Keratinocyte (primary cell): Measurements from ENCODE around the gene OSGEPL1. TPM values are rescaled to one million over a fixed set of nuclear protein-coding genes. Genes with fewer than 3 reads are reported as not detected.
"Not testable (repeated sequence)": the region's sequence is repeated elsewhere in the genome, so short reads cannot be mapped to it uniquely, and the experiment has no call there.

Experiments used
- DNase-seq: peaks from one replicate; pipeline ENCODE4 v3.0.0-alpha.2; 2011; ENCODE audit warnings: low read depth, missing footprints, low spot score
- FAIRE-seq: peaks from 2 replicates; lab custom pipeline; 2011; peaks lifted over from hg19 to GRCh38; lab: Jason Lieb, UNC
- H2AFZ ChIP-seq: 2 replicates; pipeline ENCODE4 v1.6.0; 2012; ENCODE audit warnings: low read length, control low read depth, inconsistent platforms; ENCODE audit not compliant: control insufficient read depth
- H3K27ac ChIP-seq: 2 replicates; pipeline ENCODE4 v1.5.1; 2011; ENCODE audit warnings: low read length; ENCODE audit not compliant: control insufficient read depth, insufficient read depth
- H3K27me3 ChIP-seq: 3 replicates; pipeline ENCODE4 v1.6.0; 2011; ENCODE audit warnings: low read length; ENCODE audit not compliant: control insufficient read depth, insufficient read depth; ENCODE audit errors: extremely low read depth
- H3K36me3 ChIP-seq, 2 experiments: 2 replicates in 1 of 2; 3 replicates in 1 of 2; pipeline ENCODE4 v1.5.1; 2011; ENCODE audit warnings: low read length in 2 of 2, mild to moderate bottlenecking in 1 of 2; ENCODE audit not compliant: control insufficient read depth in 2 of 2, insufficient read depth in 2 of 2; ENCODE audit errors: extremely low read depth in 1 of 2
- H3K4me1 ChIP-seq: 3 replicates; pipeline ENCODE4 v1.5.1; 2011; ENCODE audit warnings: low read length; ENCODE audit not compliant: control insufficient read depth, insufficient read depth; ENCODE audit errors: extremely low read depth
- H3K4me2 ChIP-seq: 3 replicates; pipeline ENCODE4 v1.6.0; 2011; ENCODE audit warnings: low read depth, low read length; ENCODE audit not compliant: control insufficient read depth, insufficient read depth; ENCODE audit errors: extremely low read depth
- H3K4me3 ChIP-seq, 3 experiments: fragments of 200-600 bp in 1 of 3; sonication (generic) in 1 of 3; 2 replicates in 2 of 3; 3 replicates in 1 of 3; pipeline ENCODE4 v1.5.1; 2011 to 2016; ENCODE audit warnings: low read length in 3 of 3, mild to moderate bottlenecking in 3 of 3, control low read depth in 2 of 3, inconsistent platforms in 1 of 3, low read depth in 1 of 3, mixed read lengths in 1 of 3, mixed run types in 1 of 3, moderate library complexity in 1 of 3; ENCODE audit not compliant: control insufficient read depth in 2 of 3, insufficient read depth in 2 of 3; ENCODE audit errors: extremely low read depth in 1 of 3
- H3K79me2 ChIP-seq: 2 replicates; pipeline ENCODE4 v1.6.0; 2012; ENCODE audit warnings: low read length; ENCODE audit not compliant: control insufficient read depth, insufficient read depth
- H3K9ac ChIP-seq: 3 replicates; pipeline ENCODE4 v1.6.0; 2011; ENCODE audit warnings: low read length; ENCODE audit not compliant: control insufficient read depth, insufficient read depth; ENCODE audit errors: extremely low read depth
- H3K9me1 ChIP-seq: 3 replicates; pipeline ENCODE4 v1.6.0; 2011; ENCODE audit warnings: low read length; ENCODE audit not compliant: control insufficient read depth, insufficient read depth; ENCODE audit errors: extremely low read depth
- H3K9me3 ChIP-seq: 2 replicates; pipeline ENCODE4 v1.5.1; 2012; ENCODE audit warnings: low read depth, low read length; ENCODE audit not compliant: control insufficient read depth
- H4K20me1 ChIP-seq: 3 replicates; pipeline ENCODE4 v1.6.0; 2011; ENCODE audit warnings: low read length; ENCODE audit not compliant: control insufficient read depth, insufficient read depth; ENCODE audit errors: extremely low read depth
- EZH2 ChIP-seq: IDR thresholded peaks from one replicate; pipeline ENCODE4 v1.6.1; 2012; ENCODE audit warnings: inconsistent platforms, mild to moderate bottlenecking, low read length, moderate library complexity
- dilution Hi-C: fragments of 300-500 bp; cut with MboI; formaldehyde crosslinking; loops from one replicate; pipeline ENCODE4 v1.7.0; 2020; ENCODE audit warnings: low sequenced_read_pairs; ENCODE audit not compliant: extremely low pct_ligation_motif_present
- polyA plus RNA-seq, 5 experiments: library from polyadenylated mRNA; depleted of rRNA in 3 of 5; stranded (reverse) in 3 of 5; stranded (forward) in 1 of 5; unstranded in 1 of 5; fragments of >200 nt; gene quantifications; 1 replicate in 1 of 5; 2 replicates in 3 of 5; 3 replicates in 1 of 5; pipeline versions ENCODE4 v1.2.1 to v1.2.3, GENCODE V29; 2011 to 2012; ENCODE audit warnings: missing spikeins in 2 of 5, low read depth in 1 of 5, low replicate concordance in 1 of 5
- TF ChIP-seq, protein P1 (sequence below), 3 experiments: IDR thresholded peaks in 1 of 3; conservative IDR thresholded peaks in 1 of 3; optimal IDR thresholded peaks in 1 of 3; 2 replicates in 2 of 3; 3 replicates in 1 of 3; pipeline versions ENCODE3 to v1.5.1; 2011; ENCODE audit warnings: low read length in 3 of 3, mild to moderate bottlenecking in 3 of 3, moderate library complexity in 2 of 3, control low read depth in 1 of 3, inconsistent platforms in 1 of 3; ENCODE audit not compliant: insufficient read depth in 2 of 3; ENCODE audit errors: extremely low read depth in 1 of 3

Gene OSGEPL1
- polyA plus RNA-seq, 1 donor (not counting 4 experiments of a cell fraction or from before 2014, with no cell fraction given) = 12.0 TPM

DNA sequence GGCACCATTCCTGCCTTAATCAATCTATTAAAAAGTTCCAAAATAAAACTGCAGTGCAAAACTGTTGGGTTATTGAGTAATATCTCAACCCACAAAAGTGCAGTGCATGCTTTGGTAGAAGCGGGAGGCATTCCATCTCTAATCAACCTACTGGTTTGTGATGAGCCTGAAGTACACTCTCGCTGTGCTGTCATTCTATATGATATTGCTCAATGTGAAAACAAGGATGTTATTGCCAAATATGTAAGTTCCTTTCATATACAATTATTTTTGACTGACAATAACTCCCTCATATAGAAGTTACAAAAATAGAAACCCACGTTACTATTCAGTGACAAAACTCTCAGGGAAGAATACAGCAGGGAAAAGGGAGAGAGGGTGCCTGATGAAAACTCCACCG is 43.0 kb downstream of the OSGEPL1 start:
- DNase-seq (no peak), FAIRE-seq (no peak)
- Histone ChIP-seq H4K20me1 (no peaks in the 10 kb centered on the region), H3K27me3 (no peaks in the 10 kb centered on the region), H3K4me3 (no peak overlapping the region), H3K9ac (no peak overlapping the region), H2AFZ (no peak overlapping the region), H3K4me2 (no peak overlapping the region), H3K4me1 (no peaks in the 10 kb centered on the region), H3K36me3 (no peaks in the 10 kb centered on the region), H3K9me3 (no peaks in the 10 kb centered on the region), H3K9me1 (no peaks in the 10 kb centered on the region), H3K79me2 (no peaks in the 10 kb centered on the region), H3K27ac (no peak overlapping the region)
- dilution Hi-C loops = no loop called here
- no peak for TF ChIP-seq EZH2
- TF ChIP-seq, protein P1, sequence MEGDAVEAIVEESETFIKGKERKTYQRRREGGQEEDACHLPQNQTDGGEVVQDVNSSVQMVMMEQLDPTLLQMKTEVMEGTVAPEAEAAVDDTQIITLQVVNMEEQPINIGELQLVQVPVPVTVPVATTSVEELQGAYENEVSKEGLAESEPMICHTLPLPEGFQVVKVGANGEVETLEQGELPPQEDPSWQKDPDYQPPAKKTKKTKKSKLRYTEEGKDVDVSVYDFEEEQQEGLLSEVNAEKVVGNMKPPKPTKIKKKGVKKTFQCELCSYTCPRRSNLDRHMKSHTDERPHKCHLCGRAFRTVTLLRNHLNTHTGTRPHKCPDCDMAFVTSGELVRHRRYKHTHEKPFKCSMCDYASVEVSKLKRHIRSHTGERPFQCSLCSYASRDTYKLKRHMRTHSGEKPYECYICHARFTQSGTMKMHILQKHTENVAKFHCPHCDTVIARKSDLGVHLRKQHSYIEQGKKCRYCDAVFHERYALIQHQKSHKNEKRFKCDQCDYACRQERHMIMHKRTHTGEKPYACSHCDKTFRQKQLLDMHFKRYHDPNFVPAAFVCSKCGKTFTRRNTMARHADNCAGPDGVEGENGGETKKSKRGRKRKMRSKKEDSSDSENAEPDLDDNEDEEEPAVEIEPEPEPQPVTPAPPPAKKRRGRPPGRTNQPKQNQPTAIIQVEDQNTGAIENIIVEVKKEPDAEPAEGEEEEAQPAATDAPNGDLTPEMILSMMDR (optimal IDR thresholded peaks at IDR 0.05 in 1 of 3, IDR thresholded peaks at IDR 0.05 in 1 of 3, conservative IDR thresholded peaks at IDR 0.05 in 1 of 3; ENCODE audit: extremely low read depth in 1 of 3, insufficient read depth in 2 of 3, low read length in 3 of 3) = no peak

DNA sequence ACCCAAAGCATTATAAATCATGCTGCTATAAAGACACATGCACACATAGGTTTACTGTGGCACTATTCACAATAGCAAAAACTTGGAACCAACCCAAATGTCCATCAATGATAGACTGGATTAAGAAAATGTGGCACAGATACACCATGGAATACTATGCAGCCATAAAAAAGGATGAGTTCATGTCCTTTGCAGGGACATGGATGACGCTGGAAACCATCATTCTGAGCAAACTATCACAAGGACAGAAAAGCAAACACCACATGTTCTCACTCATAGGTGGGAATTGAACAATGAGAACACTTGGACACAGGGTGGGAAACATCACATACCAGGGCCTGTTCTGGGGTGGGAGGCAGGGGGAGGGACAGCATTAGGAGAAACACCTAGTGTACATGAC is 45.0 kb downstream of the OSGEPL1 start:
- H3K27me3 ChIP-seq, H4K20me1 ChIP-seq, H3K9me1 ChIP-seq, DNase-seq, H3K36me3 ChIP-seq, H3K9me3 ChIP-seq, H3K4me3 ChIP-seq, dilution Hi-C loops, FAIRE-seq, H3K79me2 ChIP-seq, H3K27ac ChIP-seq, H3K4me2 ChIP-seq, H2AFZ ChIP-seq, H3K9ac ChIP-seq, H3K4me1 ChIP-seq: not testable (repeated sequence)

DNA sequence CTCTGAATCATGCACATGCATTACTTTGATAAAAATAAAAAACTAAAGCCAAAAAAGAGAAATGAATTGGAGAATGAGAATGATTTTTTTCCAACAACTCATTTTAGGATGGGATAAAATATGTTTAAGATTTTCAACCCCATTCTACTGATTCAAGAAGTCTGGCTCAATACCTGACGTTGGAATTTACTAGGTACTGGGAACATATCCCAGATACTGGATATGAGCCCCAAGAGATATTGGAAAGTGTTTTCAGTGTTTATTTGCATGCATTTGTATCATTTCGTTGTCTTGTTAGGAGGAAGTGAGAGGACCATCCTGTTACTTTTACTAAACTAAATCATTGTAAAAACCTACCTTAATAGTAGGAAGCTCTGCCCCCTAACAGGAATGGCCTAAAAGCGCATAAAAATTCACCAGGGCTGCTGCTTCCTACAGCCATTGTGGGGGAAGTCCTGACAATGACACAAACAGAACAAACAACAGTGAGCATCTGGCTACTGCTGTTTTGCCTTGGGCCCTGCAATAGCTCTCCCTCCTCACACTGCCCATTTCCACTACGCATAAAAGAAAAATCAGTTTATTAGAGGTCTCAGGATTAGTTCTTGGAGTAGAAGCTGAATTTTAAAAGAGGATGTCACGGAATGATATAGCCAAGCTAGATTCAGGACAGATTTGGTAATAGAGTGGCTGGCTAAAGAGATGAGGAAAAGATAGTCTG is 52.9 kb downstream of the OSGEPL1 start:
- Histone ChIP-seq H3K4me3 (no peak overlapping the region), H3K4me2 (no peak overlapping the region), H3K9me3 (no peaks in the 10 kb centered on the region), H3K79me2 (no peaks in the 10 kb centered on the region), H3K9ac (no peak overlapping the region), H4K20me1 (no peaks in the 10 kb centered on the region), H3K36me3 (no peaks in the 10 kb centered on the region), H3K27ac (no peak overlapping the region), H3K27me3 (no peaks in the 10 kb centered on the region), H2AFZ (no peak overlapping the region), H3K9me1 (no peaks in the 10 kb centered on the region), H3K4me1 (no peaks in the 10 kb centered on the region)
- TF ChIP-seq EZH2 = no peak
- TF ChIP-seq, protein P1 (optimal IDR thresholded peaks at IDR 0.05 in 1 of 3, IDR thresholded peaks at IDR 0.05 in 1 of 3, conservative IDR thresholded peaks at IDR 0.05 in 1 of 3; ENCODE audit: extremely low read depth in 1 of 3, insufficient read depth in 2 of 3, low read length in 3 of 3) = no peak
- DNase-seq (no peak), FAIRE-seq (no peak)
- dilution Hi-C loops = no loop called here
